Urinary bladder (tissue), 4 donors: ENCODE measurements around the gene PPP1R9A. TPM values are rescaled to one million over a fixed set of nuclear protein-coding genes. Genes with fewer than 3 reads are reported as not detected.

Source experiments
- DNase-seq: peaks from one replicate; pipeline ENCODE4 v3.0.0-alpha.2; 2015; ENCODE audit errors: extremely low spot score
- H3K27ac ChIP-seq: one replicate; pipeline ENCODE4 v1.5.1; 2013; ENCODE audit warnings: low read depth, mild to moderate bottlenecking, moderate library complexity
- H3K36me3 ChIP-seq: one replicate; pipeline ENCODE4 v1.6.1; 2013; ENCODE audit warnings: mild to moderate bottlenecking, moderate library complexity; ENCODE audit not compliant: insufficient read depth
- H3K4me1 ChIP-seq: one replicate; pipeline ENCODE4 v1.6.1; 2013; ENCODE audit warnings: mild to moderate bottlenecking, moderate library complexity; ENCODE audit not compliant: insufficient read depth
- H3K4me3 ChIP-seq: one replicate; pipeline ENCODE4 v1.5.1; 2013; ENCODE audit warnings: low read depth, low read length
- WGBS: extraction: QIAGEN DNeasy Blood & Tissue Kit; methylation state at CpG from one replicate; pipeline ENCODE4 v1.1.7; 2013; 5-methylcytosine and 5-hydroxymethylcytosine counted together
- polyA plus RNA-seq: library from polyadenylated mRNA; stranded (reverse); fragments of 200-250 nt; gene quantifications from one replicate; pipeline ENCODE4 v1.2.3, GENCODE V29; 2013
- total RNA-seq: library from RNA; depleted of rRNA; stranded (reverse); fragments of >200 nt; gene quantifications from one replicate; pipeline ENCODE4 v1.2.3, GENCODE V29; 2014
- donor health status: healthy with polysubstance abuse.
- donor health status: healthy.

The PPP1R9A gene
- total RNA-seq = 28.6 TPM
- 3.5 TPM for polyA plus RNA-seq

DNA sequence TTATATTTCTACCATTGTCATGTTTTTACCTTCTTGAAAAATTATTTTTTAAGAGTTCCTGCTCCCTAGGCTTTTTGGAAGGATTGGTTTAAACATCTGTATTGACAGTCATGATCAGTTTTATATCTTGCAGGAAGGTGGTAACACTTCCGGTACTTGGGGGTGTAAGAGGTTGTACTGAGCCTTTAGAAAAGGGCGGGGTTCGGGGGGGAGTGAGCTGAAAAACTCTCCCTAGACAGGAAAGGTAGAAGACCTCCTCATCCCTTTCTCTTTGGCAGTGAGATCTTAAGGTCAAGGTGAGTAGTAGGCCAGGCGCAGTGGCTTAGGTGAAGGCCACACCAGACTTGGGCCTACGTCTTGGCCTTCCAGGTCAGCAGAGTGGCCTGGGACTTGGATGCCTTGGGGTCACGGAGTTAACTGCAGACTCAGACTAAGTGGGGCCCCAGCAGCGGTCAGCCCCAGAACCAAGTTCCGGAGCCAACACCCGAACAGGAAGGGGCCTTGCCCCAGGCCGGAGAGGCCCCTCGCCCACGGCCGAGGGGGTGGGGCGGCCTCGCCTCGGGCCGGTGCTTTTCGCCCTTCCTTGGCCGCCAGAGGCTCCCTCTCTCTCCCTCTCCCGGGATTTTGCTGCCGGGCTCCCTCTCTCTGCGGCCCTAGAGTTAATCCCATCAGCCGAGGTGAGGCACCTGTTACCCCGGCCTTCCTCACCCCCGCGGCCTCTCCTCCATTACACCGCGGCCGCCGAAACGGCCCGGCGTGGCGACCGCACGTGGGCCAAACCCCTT, at the start of gene PPP1R9A:
Gene PPP1R9A, plus strand, starts transcription at position 569 of the 785 bp plus-strand sequence. CDS start 2,520 bp downstream, outside the sequence.
- Histone ChIP-seq H3K4me3 (peak within 1 kb of the TSS; percentile 91), H3K27ac (peak within 1 kb of the TSS; percentile 27), H3K36me3 (no peaks in the 10 kb centered on the region), H3K4me1 (no peaks in the 10 kb centered on the region)
- no peak for DNase-seq
- WGBS = 17% methylated on average over 36 of the region's 36 CpGs

DNA sequence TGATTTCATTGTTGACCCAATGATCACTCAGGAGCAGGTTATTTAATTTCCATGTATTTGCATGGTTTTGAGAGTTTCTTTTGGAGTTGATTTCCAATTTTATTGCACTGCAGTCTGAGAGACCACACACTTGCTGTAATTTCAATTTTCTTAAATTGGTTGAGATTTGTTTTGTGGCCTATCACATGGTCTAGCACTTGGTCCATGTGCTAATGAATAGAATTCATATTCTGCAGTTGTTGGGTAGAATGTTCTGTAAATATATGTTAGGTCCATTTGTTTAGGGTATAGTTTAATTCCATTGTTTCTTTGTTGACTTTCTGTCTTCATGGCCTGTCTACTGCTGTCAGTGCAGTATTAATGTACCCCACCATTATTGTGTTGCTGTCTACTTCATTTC, 36.3 kb upstream of the PPP1R9A start:
- H3K4me1 ChIP-seq = no peaks in the 10 kb centered on the region
- H3K36me3 ChIP-seq = no peaks in the 10 kb centered on the region
- no peak overlapping the region for H3K4me3 ChIP-seq
- no peak for DNase-seq
- no peak overlapping the region for H3K27ac ChIP-seq

DNA sequence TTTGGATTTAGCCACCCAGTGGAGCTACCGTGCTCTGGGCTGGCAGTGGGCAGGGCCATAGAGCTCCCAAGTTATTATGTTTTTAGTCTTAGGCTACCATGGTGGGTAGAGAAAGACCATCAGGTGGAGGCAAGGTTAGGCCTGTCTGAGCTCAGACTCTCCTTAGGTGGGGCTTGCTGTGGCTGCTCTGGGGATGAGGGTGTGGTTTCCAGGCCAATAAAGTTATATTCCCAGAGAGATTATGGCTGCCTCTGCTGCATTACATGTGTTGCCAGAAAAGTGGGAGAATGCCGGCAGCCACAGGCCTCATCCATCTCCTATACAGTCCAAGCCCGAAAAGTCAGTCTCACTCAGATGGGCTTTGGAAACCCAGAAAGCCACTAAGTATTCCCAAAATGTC, 34.2 kb upstream of the PPP1R9A start:
- Histone ChIP-seq H3K4me1 (no peaks in the 10 kb centered on the region), H3K27ac (no peak overlapping the region), H3K4me3 (no peak overlapping the region), H3K36me3 (no peaks in the 10 kb centered on the region)
- 85% methylated on average over 3 of the region's 3 CpGs for WGBS
- no peak for DNase-seq

DNA sequence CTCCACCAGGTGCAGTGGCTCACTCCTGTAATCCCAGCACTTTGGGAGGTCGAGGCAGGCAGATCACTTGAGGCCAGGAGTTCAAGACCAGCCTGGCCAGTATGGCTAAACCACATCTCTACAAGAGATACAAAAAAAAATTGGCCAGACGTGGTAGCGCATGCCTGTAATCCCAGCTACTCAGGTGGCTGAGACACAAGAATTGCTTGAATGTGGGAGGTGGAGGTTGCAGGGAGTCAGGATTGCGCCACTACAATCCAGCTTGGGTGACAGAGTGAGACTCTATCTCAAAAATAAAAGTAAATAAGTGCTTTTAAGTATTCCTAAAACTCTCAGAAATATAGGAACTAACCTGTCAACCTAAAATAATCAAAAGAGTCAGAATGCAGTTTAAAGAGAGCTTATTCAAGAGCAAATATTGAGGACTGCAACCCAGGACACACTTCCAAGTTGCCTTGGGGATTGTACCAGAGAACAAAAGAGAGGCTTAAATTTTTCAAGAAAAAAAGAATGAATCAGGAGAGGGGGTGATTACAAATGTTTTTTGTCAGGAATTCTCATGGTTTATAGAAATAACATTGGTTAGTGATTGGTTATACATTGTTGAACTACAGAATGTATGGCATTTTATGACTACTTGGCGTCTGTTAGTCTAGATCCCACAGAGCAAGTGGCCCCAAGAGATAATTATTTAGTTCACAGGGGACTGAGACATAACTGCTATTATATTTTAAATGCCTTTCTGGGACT, 33.2 kb upstream of the PPP1R9A start:
- 90% methylated on average over 5 of the region's 5 CpGs for WGBS
- H3K4me3 ChIP-seq = no peak overlapping the region
- DNase-seq = no peak
- H3K36me3 ChIP-seq = no peaks in the 10 kb centered on the region
- H3K27ac ChIP-seq = no peak overlapping the region
- no peaks in the 10 kb centered on the region for H3K4me1 ChIP-seq

DNA sequence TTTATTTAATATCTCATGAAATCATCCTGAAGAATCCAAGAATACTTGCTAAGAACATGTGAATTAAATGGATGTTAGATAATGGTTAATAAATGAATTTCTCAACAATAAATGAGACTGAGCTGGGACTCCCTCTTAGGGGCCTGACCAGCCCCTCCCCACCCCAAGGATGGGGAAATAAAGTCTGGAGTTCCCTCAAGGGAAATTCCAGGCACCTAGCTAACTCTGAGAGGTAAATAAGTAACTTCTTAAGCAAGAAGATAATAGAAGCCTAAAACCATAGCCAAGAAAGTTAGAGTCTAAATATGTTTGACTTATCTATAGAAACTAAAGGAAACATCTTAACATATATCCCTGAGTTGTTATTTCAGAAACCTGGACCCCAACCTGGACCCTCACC, 32.2 kb upstream of the PPP1R9A start:
- no peaks in the 10 kb centered on the region for H3K4me1 ChIP-seq
- no peak overlapping the region for H3K4me3 ChIP-seq
- no peak for DNase-seq
- no peak overlapping the region for H3K27ac ChIP-seq
- H3K36me3 ChIP-seq = no peaks in the 10 kb centered on the region

DNA sequence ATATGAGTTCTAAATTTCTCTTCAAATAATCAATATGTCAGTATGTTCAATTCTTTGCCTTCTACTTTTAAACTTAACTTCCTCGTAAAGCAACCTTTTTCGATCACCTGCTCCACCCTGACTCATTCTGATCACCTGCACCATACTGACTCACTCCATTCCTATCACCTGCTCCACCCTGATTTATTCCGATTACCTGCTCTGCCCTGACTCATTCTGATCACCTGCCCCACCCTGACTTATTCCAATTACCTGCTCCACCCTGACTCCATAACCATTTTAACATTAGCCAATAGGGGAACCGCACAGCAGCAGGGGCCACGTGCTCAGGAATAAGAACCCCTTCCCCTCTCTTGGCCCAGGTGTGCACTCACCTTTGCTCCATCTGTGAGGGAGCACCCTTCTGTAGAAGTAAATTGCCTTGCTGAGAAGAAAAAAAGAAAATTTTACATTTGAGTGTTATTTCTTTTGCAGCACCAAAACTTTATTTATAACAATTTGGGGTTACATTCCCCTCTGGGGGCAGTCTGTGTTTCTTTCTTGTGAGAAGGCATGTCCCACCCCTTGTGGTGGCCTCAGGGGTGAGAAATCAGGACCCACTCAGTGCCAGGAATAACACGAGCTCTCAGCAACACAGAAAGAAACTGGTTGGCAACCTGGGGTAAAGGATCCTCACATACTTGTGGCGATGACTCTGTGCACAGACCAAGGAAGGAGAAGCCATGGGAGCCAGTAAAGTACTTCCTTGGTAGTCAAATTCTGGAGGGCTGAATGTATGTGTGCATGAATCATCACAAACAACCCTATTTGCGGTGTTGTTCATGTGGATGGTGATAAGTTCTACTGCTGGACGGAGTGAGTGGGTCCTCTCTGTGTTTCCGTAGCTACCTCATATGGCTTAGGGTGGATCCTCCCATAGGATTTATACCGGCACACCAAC, 29.4 kb upstream of the PPP1R9A start:
- WGBS = 96% methylated on average over 11 of the region's 11 CpGs

DNA sequence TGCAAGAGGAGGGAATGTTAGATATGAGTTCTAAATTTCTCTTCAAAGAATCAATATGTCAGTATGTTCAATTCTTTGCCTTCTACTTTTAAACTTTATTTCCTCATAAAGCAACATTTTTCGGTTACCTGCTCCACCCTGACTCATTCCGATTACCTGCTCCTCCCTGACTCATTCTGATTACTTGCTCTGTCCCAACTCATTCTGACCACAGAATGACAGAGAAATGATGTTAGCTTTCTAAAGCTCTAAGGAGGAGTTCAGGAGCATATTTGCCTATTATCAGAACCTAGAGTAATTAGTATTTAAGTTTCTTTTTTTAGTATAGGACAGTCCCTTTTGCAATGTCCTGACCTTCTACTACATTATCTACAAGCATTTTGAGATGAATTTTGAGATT, 24.5 kb upstream of the PPP1R9A start:
- WGBS = 87% methylated on average over 2 of the region's 2 CpGs
- DNase-seq = no peak
- Histone ChIP-seq H3K36me3 (no peaks in the 10 kb centered on the region), H3K4me1 (no peaks in the 10 kb centered on the region), H3K4me3 (no peak overlapping the region), H3K27ac (no peak overlapping the region)

More for the DNA sequence above, 29.4 kb upstream of the PPP1R9A start:
- no peak overlapping the region for H3K27ac ChIP-seq
- no peak overlapping the region for H3K4me3 ChIP-seq
- H3K4me1 ChIP-seq = no peaks in the 10 kb centered on the region
- DNase-seq = no peak
- no peaks in the 10 kb centered on the region for H3K36me3 ChIP-seq

DNA sequence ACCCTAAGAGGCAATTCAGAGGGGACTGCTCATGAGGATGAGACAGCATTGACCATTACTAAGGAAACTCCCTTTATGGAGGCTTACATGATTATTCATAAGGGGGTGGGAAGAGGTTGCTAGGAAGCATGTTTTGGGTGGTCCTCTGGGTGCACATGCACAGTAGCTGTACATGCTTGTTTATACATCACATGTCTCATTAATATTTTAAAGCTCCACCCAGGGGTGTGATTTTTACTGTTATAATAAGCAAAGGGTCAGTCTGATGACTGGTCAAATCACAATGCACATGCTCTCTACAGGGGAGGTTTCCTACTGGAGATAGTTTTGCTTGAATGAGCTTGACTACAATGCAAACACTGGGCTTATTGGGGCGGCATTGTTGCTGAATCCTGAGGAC, 23.8 kb upstream of the PPP1R9A start:
- H3K4me3 ChIP-seq = no peak overlapping the region
- H3K4me1 ChIP-seq = no peaks in the 10 kb centered on the region
- 86% methylated on average over 1 of the region's 1 CpG for WGBS
- H3K36me3 ChIP-seq = no peaks in the 10 kb centered on the region
- no peak overlapping the region for H3K27ac ChIP-seq
- DNase-seq = no peak

DNA sequence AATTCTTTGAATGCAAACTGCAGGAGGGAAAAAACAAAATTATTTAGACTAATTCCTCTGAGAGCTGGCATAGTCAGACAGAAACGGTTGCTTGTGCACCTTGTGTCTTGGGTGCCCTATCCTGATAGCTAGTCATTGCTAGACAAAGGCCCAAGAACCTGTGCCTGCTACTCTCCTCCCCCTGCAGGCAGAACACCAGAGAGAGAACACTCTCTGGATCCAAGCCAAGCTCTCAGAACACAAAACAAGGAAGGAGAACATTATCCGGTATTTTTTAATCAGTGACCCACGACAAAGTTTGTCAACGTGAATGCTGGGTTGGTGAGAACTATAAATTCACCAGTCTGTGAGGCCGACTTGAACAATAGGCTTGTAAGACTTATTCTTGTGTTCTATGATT, 18.8 kb upstream of the PPP1R9A start:
- 56% methylated on average over 5 of the region's 5 CpGs for WGBS
- no peaks in the 10 kb centered on the region for H3K36me3 ChIP-seq
- H3K4me1 ChIP-seq = no peaks in the 10 kb centered on the region
- no peak overlapping the region for H3K27ac ChIP-seq
- no peak overlapping the region for H3K4me3 ChIP-seq
- no peak for DNase-seq

DNA sequence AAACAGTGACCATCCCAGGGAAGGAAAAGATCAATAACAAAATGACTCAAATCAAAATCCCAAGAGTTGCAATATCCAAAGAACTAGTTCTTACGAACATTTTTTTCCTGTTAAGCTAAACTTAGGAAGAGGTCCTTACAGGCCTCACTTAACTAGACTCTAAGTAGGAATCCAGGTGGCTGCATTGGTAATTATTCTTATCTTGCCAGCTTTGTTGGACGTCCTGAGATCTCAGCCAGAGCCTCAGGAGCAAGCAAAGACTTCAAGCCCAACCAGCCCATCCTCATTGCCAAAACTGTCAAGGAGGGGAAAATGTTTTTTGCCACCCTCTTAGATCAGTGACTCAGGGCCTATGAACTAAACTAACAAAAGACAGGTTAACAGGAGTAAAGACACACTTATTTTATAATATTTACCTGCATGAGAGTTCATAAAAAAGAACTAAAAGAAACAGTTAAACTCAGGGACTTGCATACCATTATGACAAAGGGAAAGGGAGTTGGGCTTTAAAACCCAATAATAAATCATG, 18.3 kb upstream of the PPP1R9A start:
- no peak overlapping the region for H3K27ac ChIP-seq
- DNase-seq = no peak
- 49% methylated on average over 2 of the region's 2 CpGs for WGBS
- H3K36me3 ChIP-seq = no peaks in the 10 kb centered on the region
- no peaks in the 10 kb centered on the region for H3K4me1 ChIP-seq
- no peak overlapping the region for H3K4me3 ChIP-seq

DNA sequence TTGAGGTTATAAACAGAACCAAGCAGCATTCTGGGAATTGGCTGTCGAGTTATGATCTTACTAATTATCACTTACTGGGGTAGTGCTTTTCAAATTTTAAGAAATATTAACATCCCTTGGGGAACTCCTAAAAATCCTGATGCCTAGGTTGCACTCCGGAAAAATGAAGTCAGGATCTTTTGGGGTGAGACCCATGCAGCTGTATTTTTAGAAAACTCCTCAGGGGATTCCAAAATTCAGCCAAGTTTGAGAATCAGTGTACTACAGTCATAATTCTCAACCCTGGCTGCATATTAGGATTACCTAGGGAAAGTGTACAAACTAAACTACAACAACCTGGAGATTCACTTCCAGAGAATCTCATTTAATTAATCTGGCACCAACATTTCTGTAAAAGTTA, 17.2 kb upstream of the PPP1R9A start:
- H3K4me1 ChIP-seq = no peaks in the 10 kb centered on the region
- no peak overlapping the region for H3K27ac ChIP-seq
- no peak for DNase-seq
- no peak overlapping the region for H3K4me3 ChIP-seq
- H3K36me3 ChIP-seq = no peaks in the 10 kb centered on the region
- WGBS = 80% methylated on average over 2 of the region's 2 CpGs

DNA sequence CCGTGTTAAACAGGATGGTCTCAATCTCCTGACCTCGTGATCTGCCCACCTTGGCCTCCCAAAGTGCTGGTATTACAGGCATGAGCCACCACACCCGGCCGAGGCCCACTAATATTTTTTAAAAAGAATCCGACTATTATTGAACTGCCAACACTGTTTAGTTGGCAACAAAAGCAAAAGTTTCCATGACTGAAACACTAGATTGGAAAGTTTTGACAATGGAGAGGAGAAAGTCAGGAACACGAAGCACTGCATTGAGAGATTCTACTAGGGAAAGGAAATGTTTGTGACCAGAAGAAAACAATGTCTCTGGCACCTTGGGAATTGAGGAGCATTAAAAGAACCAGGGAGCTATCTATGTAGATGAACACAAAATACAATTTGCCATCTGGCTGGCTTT, 13.7 kb upstream of the PPP1R9A start:
- DNase-seq = no peak
- Histone ChIP-seq H3K27ac (no peak overlapping the region), H3K36me3 (no peaks in the 10 kb centered on the region), H3K4me3 (no peak overlapping the region), H3K4me1 (no peaks in the 10 kb centered on the region)
- 84% methylated on average over 6 of the region's 6 CpGs for WGBS

DNA sequence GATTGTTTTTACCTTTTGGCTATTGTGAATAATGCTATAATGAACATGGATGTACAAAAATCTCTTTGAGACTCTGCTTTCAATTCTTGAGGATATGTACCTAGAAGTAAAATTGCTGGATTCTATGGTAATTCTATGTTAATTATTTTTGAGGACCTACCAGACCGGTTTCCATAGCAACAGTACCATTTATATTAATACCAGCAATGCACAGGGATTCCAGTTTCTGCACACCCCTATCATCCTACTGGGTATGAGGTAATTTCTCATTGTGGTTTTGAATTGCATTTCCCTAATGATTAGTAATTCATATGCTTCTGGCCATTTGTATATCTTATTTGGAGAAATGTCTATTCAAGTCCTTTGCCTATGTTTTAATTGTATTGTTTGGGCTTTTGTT, 9.9 kb upstream of the PPP1R9A start:
- WGBS = 96% methylated on average over 1 of the region's 1 CpG
- no peak for DNase-seq
- Histone ChIP-seq H3K36me3 (no peaks in the 10 kb centered on the region), H3K27ac (no peak overlapping the region), H3K4me3 (no peak overlapping the region), H3K4me1 (no peaks in the 10 kb centered on the region)
